Measurements from ENCODE around the gene KIAA0513.

Gene KIAA0513, protein sequence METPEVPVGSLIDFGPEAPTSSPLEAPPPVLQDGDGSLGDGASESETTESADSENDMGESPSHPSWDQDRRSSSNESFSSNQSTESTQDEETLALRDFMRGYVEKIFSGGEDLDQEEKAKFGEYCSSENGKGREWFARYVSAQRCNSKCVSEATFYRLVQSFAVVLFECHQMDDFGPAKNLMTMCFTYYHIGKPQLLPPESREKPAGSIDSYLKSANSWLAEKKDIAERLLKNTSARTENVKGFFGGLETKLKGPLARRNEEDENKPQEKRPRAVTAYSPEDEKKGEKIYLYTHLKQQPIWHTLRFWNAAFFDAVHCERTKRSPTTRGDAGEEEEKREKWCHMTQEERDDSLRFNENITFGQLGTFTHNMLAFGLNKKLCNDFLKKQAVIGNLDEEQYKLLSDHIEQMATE

GRCh38 chr16:85027349-85027957, at the start of gene KIAA0513:
TSS of gene KIAA0513 (plus strand) at chr16:85027795. CDS start at chr16:85067072, 39,277 bp downstream.
- in situ Hi-C loops (cut with MboI; ENCODE audit: low pct_unique_long_range_greater_than_20kb, low sequenced_read_pairs), result no loop called here

GRCh38 chr16:84979516-84979915, 48.1 kb upstream of the KIAA0513 start:
- no peak for DNase-seq
- in situ Hi-C loops (cut with MboI; ENCODE audit: low pct_unique_long_range_greater_than_20kb, low sequenced_read_pairs), result no loop called here

More at GRCh38 chr16:85027349-85027957, at the start of gene KIAA0513:
- DNase-seq, result peak; percentile 89

DNA sequence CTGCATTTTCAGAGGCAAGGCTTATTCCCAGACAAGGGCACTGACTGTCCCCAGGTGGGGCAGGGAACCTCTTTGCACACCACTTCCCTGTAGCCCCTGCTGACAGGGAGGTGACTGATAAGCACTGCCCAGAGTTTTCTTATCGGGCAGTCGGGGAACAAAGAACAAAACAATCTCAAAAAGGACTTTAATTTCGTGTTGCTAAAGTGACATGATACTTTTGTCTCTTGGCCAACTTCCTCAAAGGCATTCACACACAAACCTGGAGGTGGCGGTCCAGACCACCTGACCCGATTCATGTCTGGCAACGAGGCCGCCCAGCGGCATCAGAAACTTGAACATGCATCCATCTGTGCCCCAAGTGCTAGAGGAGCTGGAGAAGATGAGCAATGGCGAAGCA, 45.2 kb upstream of the KIAA0513 start:
- DNase-seq, result peak; percentile 42
- in situ Hi-C loops (cut with MboI; ENCODE audit: low pct_unique_long_range_greater_than_20kb, low sequenced_read_pairs), result no loop called here

DNA sequence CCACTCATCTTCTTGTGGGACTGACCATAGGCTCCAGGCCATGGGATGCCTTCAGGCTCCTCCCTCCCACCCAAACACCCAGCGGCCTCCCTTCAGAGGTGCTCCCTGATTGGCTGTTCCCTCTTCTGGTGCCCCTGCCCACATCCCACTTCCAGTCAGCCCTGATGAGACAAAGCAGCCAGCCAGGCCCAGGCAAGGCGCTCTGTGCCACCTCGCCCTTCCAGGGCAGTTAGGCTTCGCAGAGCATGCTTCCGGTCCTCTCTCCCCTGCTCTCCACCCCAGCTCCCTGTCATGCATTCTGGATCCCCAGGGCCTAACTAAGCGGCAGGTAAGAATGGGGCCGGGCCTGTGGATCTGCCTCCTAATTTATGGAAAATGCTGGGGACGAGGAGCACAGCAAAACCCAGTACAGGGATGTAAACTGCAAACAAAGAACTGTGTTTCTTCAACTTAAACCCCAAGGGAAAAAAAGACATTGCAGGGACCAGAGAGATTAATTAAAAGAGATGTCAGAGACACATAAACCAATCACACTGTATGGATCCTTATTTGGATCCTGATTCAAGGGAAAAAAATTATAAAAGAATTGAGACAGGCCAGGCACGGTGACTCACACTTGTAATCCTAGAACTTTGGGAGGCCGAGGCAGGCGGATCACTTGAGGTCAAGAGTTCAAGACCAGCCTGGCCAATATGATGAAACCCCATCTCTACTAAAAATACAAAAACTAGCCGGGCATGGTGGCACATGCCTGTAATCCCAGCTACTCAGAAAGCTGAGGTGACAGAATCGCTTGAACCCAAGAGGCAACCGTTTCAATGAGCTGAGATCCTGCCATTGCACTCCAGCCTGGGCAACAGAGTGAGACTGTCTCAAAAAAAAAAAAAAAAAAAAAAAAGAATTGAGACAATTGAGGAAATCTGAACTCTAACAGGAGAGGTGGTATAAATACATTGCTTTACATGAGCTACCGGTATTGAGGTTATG, 42.2 kb upstream of the KIAA0513 start:
- DNase-seq, result no peak
- in situ Hi-C loops (cut with MboI; ENCODE audit: low pct_unique_long_range_greater_than_20kb, low sequenced_read_pairs), result no loop called here

- in situ Hi-C loops (cut with MboI; ENCODE audit: low pct_unique_long_range_greater_than_20kb, low sequenced_read_pairs), result no loop called here
- DNase-seq, result no peak
These were observed 41.5 kb upstream of the KIAA0513 start for GRCh38 chr16:84986102-84986501.

GRCh38 chr16:84986879-84987278, 40.7 kb upstream of the KIAA0513 start:
- no peak for DNase-seq

GRCh38 chr16:84988328-84989080, 39.1 kb upstream of the KIAA0513 start:
- in situ Hi-C loops (cut with MboI; ENCODE audit: low pct_unique_long_range_greater_than_20kb, low sequenced_read_pairs), result no loop called here
- DNase-seq, result no peak

More at GRCh38 chr16:84986879-84987278, 40.7 kb upstream of the KIAA0513 start:
- in situ Hi-C loops (cut with MboI; ENCODE audit: low pct_unique_long_range_greater_than_20kb, low sequenced_read_pairs), result no loop called here

GRCh38 chr16:84989749-84990620, 37.6 kb upstream of the KIAA0513 start:
- DNase-seq, result no peak
- in situ Hi-C loops (cut with MboI; ENCODE audit: low pct_unique_long_range_greater_than_20kb, low sequenced_read_pairs), result no loop called here

DNA sequence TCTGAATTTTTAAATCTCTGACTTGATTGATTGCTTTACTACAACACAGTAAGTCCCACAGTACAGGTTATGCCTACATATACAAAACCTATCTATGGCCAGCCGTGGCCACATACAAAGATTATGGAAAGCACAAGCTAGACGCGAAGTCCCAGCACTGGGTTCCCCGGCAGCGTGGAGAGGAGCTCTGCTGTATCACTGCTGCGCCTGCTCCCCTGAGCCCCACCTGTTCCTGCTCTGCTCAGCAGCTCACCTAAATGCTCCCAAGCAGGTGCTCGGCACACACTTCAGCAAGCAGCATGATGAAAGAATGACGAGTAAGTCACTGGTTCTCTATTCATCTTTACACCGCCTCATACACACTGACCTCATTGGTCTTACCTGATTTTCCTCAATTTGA, 36.8 kb upstream of the KIAA0513 start:
- DNase-seq, result no peak

GRCh38 chr16:84992717-84993075, 34.9 kb upstream of the KIAA0513 start:
- in situ Hi-C loops (cut with MboI; ENCODE audit: low pct_unique_long_range_greater_than_20kb, low sequenced_read_pairs), result no loop called here
- DNase-seq, result no peak

More for the DNA sequence above, 36.8 kb upstream of the KIAA0513 start:
- in situ Hi-C loops (cut with MboI; ENCODE audit: low pct_unique_long_range_greater_than_20kb, low sequenced_read_pairs), result no loop called here

DNA sequence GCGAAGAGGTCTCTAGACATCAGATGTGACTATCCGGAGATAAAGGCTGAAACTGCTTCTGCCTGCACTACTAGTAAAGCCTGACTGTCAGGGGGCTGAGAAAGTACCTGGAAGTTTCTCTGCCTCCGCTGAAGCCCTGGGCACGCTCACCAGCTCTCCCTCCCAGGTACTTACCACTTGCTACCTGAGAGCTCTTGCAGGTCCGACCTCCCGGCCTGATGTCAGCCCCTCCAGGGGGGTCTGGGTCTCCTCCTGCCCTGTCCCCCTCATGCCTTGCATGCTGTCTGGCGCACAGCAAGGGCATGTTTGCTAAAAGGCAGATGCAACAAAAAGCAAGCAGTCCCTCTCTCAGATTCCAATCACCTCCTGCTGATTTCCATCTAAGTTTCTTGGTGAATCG, 33.7 kb upstream of the KIAA0513 start:
- in situ Hi-C loops (cut with MboI; ENCODE audit: low pct_unique_long_range_greater_than_20kb, low sequenced_read_pairs), result no loop called here
- DNase-seq, result no peak

GRCh38 chr16:84995663-84996062, 31.9 kb upstream of the KIAA0513 start:
- DNase-seq, result no peak
- in situ Hi-C loops (cut with MboI; ENCODE audit: low pct_unique_long_range_greater_than_20kb, low sequenced_read_pairs), result no loop called here

DNA sequence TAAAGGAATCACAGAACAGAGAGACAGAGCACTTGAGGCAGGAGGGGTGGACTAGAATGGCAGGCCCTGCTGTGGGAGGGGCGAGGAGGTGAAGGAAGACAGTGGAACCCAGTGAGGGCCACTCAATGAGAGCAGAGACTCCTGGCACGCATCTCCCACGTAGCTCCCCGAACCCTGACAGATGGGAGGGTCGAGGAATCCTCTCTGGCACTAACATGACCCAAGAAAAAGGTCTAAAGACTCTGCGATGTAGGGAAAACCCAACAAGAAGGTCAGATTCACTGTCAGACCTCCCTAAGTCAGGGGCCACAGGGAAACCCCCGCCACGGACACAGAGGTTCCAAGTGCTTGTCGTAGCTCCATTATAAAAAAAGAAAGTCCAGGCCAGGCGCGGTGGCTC, 31.2 kb upstream of the KIAA0513 start:
- DNase-seq, result no peak
- in situ Hi-C loops (cut with MboI; ENCODE audit: low pct_unique_long_range_greater_than_20kb, low sequenced_read_pairs), result no loop called here

- no peak for DNase-seq
These were observed 28.4 kb upstream of the KIAA0513 start for GRCh38 chr16:84999200-84999599.

GRCh38 chr16:84999857-85000480, 27.6 kb upstream of the KIAA0513 start:
- in situ Hi-C loops (cut with MboI; ENCODE audit: low pct_unique_long_range_greater_than_20kb, low sequenced_read_pairs), result no loop called here
- DNase-seq, result no peak

More at GRCh38 chr16:84999200-84999599, 28.4 kb upstream of the KIAA0513 start:
- in situ Hi-C loops (cut with MboI; ENCODE audit: low pct_unique_long_range_greater_than_20kb, low sequenced_read_pairs), result no loop called here

- DNase-seq, result no peak
- in situ Hi-C loops (cut with MboI; ENCODE audit: low pct_unique_long_range_greater_than_20kb, low sequenced_read_pairs), result no loop called here
These were observed 25.5 kb upstream of the KIAA0513 start for GRCh38 chr16:85002099-85002541.

- DNase-seq, result no peak
- in situ Hi-C loops (cut with MboI; ENCODE audit: low pct_unique_long_range_greater_than_20kb, low sequenced_read_pairs), result no loop called here
These were observed 25.0 kb upstream of the KIAA0513 start for GRCh38 chr16:85002608-85003007.

All from KBM-7 (cell line).